HG03039 (cell line): ENCODE results near the gene TNFSF8.

Experiments used
- ATAC-seq: cut with Tn5 transposase; IDR thresholded peaks from one replicate; pipeline ENCODE4 v1.9.1; 2021; ENCODE audit warnings: mild to moderate bottlenecking, moderate library complexity; ENCODE audit not compliant: unreplicated experiment

TNFSF8 gene

DNA sequence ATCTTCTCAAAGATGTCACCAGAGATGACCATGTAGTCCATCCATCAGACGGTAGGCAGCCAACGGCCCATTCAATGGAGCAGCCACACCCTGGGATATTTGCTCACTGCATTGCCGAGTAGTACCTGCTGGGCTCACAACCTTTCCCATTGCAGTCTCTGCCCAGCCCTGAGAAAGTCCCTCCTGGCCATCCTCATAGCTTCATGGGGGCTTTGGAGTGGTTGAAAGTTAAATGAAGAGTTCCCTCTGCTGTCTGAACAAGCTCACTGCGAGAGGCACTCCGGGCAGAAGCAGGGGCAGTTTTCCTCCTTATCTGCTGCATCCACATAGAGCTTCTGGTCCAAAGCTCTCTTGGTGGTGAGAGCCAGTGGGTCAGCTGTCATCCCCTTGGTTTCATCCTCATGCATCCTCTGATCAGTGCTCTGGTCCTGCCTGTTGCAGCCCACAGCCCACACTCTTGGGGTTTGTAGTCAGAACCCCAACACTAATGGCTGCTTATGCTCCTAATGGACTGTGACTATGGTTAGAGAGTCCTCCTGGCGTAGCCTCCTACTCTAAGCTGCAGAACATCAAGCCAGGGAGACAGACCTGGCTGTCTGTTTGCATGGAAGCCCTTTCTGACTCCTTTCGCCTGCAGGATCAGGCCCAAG lies 23.3 kb downstream of the TNFSF8 start:
- no peak for ATAC-seq

DNA sequence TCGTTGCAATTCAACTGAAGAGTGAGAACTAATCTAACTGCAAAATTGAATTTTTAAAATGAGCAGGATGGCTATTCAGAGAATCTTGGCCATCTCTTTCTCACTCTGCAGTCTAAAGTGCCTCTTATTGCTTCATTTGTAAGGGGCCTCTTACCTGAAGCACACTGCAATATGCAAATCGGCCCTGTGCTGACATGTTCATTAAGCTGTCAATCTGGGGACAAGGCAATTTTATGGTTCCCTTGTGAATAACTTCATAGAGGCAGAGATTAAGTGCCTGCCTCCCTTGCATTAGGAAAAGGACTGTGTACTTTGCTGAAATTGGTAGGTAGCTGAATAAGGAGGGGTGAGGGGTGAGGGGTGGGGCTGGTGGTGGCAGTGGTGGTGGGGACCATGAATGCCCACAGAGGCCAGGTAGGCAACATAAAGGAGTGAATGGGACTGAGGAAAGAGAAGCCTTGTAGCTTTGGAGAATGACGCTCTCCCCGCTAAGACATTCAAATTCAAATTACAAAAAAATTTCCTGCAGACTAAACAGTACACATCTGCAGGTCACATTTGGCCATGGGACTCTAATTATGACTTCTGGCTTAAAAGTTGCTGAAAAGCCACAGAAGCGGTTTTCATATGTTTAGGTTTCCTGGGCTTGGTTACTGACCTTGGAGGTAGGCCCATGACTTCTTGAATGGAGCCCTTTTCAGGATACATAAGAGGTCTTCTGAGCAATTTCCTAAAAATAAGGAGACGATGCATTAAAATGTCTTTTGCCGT lies 25.0 kb downstream of the TNFSF8 start:
- ATAC-seq: no peak

GRCh38 chr9:114902786-114903524 lies 27.4 kb downstream of the TNFSF8 start:
- no peak for ATAC-seq

- no peak for ATAC-seq
Observed at GRCh38 chr9:114900942-114901802, 29.2 kb downstream of the TNFSF8 start.

DNA sequence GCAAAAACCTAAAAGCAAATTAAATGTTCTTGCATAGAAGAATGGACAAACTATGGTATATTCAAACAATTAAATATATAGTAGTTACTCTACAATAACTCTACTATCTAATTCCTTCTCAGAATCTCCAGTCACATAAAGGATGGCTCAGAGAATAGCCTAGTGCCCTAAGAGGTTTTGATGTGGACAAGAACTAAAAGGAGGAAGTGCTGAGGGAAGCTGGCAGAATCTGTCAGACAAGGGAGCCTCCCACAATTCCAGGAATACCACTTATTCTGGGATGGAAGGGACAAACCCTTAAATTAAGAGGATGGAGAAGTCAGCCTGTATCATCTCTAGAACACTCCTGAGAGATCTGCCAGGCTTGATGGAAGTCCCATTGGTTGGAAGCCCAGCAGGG lies 30.4 kb downstream of the TNFSF8 start:
- ATAC-seq: no peak

DNA sequence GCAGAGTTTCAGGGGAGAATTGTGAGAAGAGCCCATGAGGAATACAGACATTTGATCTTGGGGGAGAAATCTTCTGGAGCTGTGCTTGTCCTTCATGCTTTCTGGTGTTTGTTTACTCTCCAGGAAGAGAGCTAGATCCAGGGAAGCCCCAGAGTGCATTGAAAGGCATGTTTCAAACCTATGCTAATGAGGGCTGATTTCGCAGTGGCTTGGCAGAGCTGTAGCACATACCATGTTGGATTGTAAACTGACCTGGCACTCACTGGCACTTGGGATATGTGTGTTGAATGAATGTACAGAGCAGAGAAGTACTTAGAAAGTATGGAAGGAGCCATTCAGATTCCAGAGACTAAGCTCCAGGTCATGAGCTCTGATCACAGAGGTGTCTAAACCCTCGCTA lies 30.9 kb downstream of the TNFSF8 start:
- no peak for ATAC-seq

- no peak for ATAC-seq
Observed at GRCh38 chr9:114898741-114899140, 31.6 kb downstream of the TNFSF8 start.

DNA sequence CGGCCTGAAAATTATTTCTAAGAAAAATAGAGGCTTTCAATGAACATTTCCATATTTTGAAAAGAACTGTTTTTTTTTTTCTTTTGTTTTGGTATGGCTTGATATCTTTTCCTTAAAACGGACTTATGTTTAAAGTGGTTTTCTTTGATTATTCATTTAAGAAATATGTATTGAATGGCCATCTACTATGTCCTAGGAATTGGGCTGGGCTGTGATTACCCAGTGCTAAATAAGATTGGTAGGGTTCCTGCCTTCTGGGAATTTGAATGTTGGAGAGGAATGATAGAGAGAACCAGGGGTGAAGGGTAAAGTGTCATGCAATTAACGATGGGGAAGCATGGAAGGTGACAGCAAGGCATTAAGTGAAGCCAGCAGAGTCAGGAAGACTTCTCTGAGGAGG lies 33.2 kb downstream of the TNFSF8 start:
- no peak for ATAC-seq

DNA sequence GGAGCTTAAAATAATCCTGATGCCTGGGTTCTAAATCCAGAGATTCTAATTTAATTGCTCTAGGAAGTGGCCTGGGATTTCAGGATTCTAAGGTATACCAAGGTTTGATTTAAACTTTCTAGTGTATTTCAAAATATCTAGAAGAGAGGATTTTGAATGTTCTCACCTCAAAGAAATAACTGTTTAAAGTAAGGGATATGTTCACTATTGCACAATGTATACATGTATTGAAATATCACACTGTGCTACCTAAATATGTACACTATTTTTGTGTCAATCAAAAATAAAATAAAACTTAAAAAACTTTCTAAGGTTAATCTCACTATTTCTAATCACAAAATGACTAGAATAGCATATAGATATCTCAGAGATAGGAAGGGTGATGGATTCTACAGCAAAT lies 34.0 kb downstream of the TNFSF8 start:
- no peak for ATAC-seq

- ATAC-seq: no peak
Observed at GRCh38 chr9:114895521-114895991, 34.8 kb downstream of the TNFSF8 start.

DNA sequence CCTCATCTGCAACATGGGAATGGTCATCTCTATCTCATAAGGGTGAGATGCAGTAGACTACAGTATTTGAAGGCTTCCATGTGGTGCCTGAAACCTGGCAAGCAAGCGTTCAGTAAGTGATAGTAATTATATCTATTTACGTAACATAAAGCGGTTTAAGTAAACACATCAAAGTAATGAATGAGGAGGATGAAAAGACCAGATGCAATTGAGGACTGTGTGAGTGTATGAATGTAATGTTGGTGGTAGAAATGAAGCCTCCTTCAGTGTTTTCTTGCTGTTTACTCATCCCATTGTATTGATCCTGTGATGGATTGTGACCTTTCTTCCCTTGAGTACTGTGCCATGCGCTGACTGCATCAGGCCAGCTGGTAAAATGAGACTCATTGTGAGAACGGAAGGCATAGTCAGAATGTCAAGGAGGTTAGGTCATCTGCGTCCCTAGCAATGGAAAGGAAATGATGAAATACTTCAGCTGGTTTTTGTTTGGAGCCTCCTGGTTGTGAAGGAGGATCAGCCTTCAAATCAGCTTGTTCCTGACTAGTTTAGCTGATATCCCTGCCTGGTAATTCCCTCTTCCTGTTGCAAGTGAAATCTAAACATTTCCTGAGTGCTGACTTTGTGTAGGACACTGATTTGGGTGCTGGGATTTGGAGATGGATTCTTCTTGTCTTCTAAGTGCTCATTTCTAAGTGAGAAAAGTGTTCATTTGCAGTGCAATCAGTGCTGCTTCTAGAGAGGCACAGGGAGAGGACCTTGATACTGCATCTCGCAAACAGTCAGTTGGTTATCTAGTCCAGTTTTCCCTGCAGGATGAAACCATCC lies 35.6 kb downstream of the TNFSF8 start:
- no peak for ATAC-seq

- ATAC-seq: no peak
Observed at GRCh38 chr9:114894206-114894605, 36.2 kb downstream of the TNFSF8 start.

- ATAC-seq: no peak
Observed at GRCh38 chr9:114893221-114894010, 37.0 kb downstream of the TNFSF8 start.

DNA sequence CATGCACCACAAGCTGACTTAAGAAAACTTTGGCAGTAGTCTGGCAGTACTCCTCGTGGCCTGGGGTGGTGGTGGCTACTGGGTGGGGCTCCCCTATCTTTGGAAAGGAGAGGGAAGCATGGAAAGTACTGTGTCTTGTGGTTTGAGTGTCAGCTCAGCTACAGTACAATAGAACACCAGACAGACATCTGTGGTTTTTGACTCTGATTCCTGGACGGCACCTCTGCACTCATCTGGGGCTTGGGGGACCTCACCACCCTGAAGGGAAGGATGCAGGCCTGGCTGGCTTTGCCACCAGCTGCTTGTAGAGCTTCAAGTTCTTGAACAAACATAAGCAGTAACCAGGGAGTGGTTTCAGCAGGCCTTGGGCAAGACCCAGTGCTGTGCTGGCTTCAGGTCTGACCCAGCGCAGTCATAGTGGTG lies 40.6 kb downstream of the TNFSF8 start:
- no peak for ATAC-seq

DNA sequence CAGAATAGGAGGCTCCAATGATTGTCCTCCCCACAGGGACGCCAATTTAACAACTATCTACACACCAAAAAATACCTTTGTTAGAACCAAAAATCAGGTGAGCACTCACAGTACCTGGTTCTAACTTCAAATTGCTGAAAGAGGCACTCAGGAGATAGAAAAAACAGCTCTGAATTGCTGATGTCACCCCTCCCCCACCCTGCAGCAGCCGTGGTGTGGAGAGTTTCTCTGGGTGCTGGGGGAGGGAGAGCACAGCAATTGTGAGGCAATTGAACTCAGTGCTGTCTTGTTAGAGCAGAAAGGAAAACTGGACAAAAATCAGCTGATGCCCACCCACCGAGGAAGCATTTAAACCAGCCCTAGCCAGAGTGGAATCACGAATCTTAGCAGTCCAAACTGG lies 41.8 kb downstream of the TNFSF8 start:
- ATAC-seq: no peak

GRCh38 chr9:114887963-114888362 lies 42.4 kb downstream of the TNFSF8 start:
- no peak for ATAC-seq

GRCh38 chr9:114884787-114885452 lies 45.5 kb downstream of the TNFSF8 start:
- ATAC-seq: no peak

- ATAC-seq: no peak
Observed at GRCh38 chr9:114883709-114884108, 46.7 kb downstream of the TNFSF8 start.

DNA sequence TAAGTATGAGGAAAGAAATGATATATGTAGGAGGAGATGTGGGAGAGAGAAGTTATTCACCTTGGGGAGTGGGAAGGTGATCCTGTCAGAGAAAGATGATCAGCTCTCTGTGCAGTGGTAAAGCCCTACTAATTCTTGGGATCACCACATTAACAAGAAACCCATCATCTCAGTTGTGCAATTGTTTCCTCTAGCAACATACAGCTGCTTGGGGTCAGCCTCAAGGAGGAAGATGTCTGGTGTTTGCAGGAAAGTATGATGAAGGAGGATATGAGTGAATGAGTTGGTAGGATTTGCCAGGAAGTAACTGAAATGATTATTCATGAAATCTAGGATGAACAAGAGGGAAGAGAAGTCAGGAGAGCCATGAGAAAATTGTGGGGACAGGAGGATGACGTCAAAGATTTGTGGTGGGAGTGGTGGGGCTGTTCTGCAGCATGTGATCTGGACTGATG lies 50.1 kb downstream of the TNFSF8 start:
- ATAC-seq: no peak
